HUES48 (cell line): ENCODE results near the gene PIK3R3.

Experiments
- H3K27ac ChIP-seq: one replicate; pipeline ENCODE4 v1.7.0; 2013; ENCODE audit warnings: low read depth, low read length, inconsistent platforms
- H3K27me3 ChIP-seq: 2 replicates; pipeline ENCODE4 v1.6.1; 2013; ENCODE audit warnings: mild to moderate bottlenecking, low read length; ENCODE audit not compliant: control insufficient read depth, insufficient read depth
- H3K36me3 ChIP-seq: 2 replicates; pipeline ENCODE4 v1.6.1; 2013; ENCODE audit warnings: low read length; ENCODE audit not compliant: control insufficient read depth, insufficient read depth
- H3K4me1 ChIP-seq: 2 replicates; pipeline ENCODE4 v1.6.1; 2013; ENCODE audit warnings: mild to moderate bottlenecking, low read length; ENCODE audit not compliant: control insufficient read depth, insufficient read depth
- H3K4me3 ChIP-seq: 2 replicates; pipeline ENCODE4 v1.5.1; 2013; ENCODE audit warnings: mild to moderate bottlenecking, low read depth, low read length
- H3K9ac ChIP-seq: 2 replicates; pipeline ENCODE4 v1.6.1; 2013; ENCODE audit warnings: mild to moderate bottlenecking, low read depth, low read length, moderate library complexity
- H3K9me3 ChIP-seq: 2 replicates; pipeline ENCODE4 v1.6.1; 2013; ENCODE audit warnings: low read length; ENCODE audit not compliant: control insufficient read depth, insufficient read depth

PIK3R3 gene

DNA sequence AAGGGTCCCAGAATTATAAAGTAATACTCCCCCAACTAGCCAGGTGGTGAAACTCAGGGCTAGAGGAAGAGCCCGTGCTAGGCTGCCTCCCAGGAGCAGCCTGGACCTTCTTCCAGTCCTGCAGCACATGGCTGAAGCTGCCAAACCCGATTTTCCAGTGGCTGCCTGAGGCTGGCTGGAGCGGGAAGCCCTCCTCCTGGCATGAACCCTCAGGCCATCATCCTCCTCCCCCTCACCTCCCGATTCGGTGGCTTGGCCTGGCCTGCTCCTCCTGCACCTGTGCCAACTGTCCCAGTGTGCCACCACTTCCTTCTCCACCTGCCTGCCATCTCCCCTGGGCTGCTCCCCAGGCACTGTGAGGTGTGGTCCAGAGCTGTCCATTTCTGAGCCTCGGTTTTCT, 39.4 kb upstream of the PIK3R3 start:
- no peak overlapping the region for H3K4me3 ChIP-seq
- H3K9me3 ChIP-seq: no peaks in the 10 kb centered on the region
- no peak overlapping the region for H3K9ac ChIP-seq
- H3K27ac ChIP-seq: no peak overlapping the region
- H3K36me3 ChIP-seq: no peaks in the 10 kb centered on the region
- peaks cover 6% of the 10 kb centered on the region; the same call in 1 of the 2 replicates for H3K27me3 ChIP-seq
- peaks cover 22% of the 10 kb centered on the region; the same call in 1 of the 2 replicates for H3K4me1 ChIP-seq

DNA sequence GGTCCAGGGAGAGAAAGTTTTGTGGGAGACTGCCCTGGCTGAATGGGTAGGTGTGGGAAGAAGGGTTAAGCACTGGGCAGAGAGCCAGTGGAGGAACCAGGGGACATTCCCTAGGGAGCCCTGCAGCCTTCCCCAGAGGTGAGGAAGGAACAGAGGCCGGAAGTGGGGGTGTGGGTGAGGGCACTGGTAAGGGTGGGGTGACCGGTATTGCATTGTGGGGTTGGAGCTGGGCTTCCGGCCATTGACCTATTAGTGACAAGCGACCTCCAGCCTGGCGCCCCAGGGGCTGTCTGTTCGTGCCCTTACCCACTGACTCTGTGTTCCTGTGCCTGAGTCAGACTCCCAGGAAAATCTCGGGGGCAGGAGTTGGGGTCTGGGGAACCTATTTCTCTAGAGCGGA, 38.9 kb upstream of the PIK3R3 start:
- Histone ChIP-seq H3K27me3 (peaks cover 12% of the 10 kb centered on the region), H3K4me3 (no peak overlapping the region), H3K9me3 (no peaks in the 10 kb centered on the region), H3K9ac (no peak overlapping the region), H3K36me3 (no peaks in the 10 kb centered on the region), H3K27ac (no peak overlapping the region), H3K4me1 (peaks cover 23% of the 10 kb centered on the region; the same call in 1 of the 2 replicates)

DNA sequence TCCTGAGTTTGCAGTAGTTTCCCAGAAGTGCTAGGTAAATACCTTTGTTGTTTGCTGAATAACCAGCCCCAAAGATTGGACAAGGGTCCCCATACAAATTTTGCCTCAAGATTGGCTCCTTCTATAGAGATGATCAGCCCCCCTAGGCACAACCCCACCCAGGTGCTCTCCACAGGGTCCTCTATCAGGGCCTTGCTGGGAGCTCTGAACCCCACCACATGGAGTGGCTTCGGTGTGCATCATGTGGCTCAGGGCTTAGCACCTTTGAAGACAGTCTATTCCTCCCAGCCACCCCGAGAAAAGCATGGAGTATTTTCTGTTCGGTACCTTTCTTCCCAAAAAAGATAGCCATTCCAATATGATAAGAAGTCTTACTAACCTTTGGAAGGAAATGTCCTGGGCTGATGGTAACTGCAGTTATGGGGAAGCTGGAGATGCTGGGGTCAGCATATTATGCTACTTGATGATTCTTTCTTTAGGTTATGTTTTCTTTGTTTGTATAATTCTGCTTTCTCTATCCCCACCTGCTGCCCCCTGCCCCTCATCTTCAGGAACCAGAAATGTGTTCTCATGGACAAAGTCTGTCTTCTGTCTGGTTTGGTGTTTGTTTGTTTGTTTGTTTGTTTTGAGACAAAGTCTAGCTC, 37.5 kb upstream of the PIK3R3 start:
- H3K27ac ChIP-seq: no peak overlapping the region
- H3K9me3 ChIP-seq: no peaks in the 10 kb centered on the region
- peaks cover 25% of the 10 kb centered on the region; the same call in 1 of the 2 replicates for H3K4me1 ChIP-seq

DNA sequence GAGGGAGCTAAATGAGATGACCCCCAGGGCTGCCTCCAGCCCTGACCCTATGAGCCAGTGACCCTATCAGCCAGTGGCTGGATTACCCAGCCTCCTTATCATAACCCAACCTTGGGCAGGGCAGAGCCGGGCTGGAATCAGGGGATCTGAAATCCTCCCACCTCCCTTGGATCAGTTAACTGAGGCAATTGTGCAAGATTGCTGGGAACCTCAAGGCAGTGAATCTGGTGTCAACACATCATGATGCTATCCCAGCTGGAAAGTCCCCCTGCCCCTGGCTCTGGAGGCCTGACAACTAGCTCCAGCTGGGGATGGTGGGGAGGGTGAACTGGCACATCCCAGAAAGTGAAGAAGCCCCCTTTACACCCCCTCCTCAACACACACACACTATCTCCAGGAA, 36.0 kb upstream of the PIK3R3 start:
- Histone ChIP-seq H3K27ac (no peak overlapping the region), H3K9me3 (no peaks in the 10 kb centered on the region), H3K4me1 (peaks cover 19% of the 10 kb centered on the region; the same call in 1 of the 2 replicates), H3K36me3 (no peaks in the 10 kb centered on the region), H3K4me3 (no peak overlapping the region), H3K27me3 (peaks cover 13% of the 10 kb centered on the region), H3K9ac (no peak overlapping the region)

More for the DNA sequence above, 37.5 kb upstream of the PIK3R3 start:
- H3K27me3 ChIP-seq: peaks cover 13% of the 10 kb centered on the region
- no peak overlapping the region for H3K9ac ChIP-seq
- H3K4me3 ChIP-seq: no peak overlapping the region
- H3K36me3 ChIP-seq: no peaks in the 10 kb centered on the region

DNA sequence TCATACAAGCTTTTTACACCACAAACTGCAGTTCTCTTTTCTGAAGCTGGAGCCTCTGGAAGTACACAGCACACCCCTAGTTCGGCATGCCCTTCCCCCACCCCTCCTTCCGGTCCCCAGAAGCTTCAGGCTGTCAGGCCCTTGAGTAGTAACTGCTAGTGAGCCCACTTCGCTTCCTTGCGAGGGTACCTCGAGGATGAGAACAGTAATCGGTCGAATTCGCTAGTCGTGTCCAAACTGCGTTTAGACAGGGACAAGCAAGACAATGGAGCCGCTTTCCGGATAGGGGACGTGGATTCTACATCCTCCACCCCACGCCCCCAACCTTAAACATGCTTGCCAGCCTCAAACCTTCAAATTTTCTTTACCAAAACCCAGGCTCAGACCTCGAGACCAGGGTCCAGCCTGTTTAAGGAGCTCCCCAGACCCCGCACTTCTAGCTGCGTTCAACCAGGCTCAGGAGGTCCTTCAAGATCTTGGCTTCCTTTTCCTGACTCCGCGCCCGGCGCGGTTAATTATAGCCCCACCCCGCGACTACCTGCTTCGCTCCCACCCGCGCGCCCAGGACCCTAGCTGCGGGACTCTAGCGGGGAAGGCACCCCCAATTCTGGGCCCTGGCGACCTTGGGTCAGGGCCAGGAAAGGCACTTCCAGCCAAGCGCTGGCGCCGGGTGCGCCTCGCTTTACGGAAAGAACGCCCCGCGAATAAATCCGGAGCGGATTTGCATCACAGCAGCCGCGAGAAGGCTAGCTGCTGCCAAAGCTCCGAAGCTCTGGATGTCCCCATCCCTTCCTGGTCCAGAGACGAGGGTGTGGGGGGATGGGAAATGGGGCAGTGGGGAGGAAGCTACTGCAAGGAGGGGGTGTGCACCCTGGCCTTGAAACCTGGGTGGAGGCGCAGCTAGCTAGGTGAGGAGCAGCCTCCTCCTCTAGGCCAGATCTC, 34.4 kb upstream of the PIK3R3 start:
- no peak overlapping the region for H3K9ac ChIP-seq
- no peaks in the 10 kb centered on the region for H3K36me3 ChIP-seq
- peaks cover 13% of the 10 kb centered on the region for H3K27me3 ChIP-seq
- H3K27ac ChIP-seq: no peak overlapping the region
- H3K9me3 ChIP-seq: no peaks in the 10 kb centered on the region
- peaks cover 14% of the 10 kb centered on the region; the same call in 1 of the 2 replicates for H3K4me1 ChIP-seq
- no peak overlapping the region for H3K4me3 ChIP-seq

DNA sequence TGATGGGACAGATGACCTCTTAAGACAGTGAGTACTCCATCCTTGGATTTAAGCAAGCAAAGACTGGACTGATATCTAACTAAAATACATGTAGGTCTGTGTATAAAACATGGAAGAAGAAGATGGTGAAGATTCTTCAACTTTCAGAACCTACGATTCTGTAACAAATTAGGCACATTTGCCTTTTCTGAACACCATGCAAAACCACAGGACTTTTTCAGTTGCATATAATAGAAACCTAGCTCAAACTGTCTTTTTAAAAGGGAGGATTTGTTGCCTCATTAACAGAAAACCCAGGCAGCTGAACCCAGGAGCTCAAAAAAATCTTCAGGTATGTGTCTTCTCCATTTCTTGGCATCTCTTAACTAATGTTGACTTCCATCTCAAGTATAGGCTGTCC, 27.8 kb upstream of the PIK3R3 start:
- no peak overlapping the region for H3K4me3 ChIP-seq
- no peaks in the 10 kb centered on the region for H3K36me3 ChIP-seq
- H3K27ac ChIP-seq: no peak overlapping the region
- no peaks in the 10 kb centered on the region for H3K4me1 ChIP-seq
- H3K9ac ChIP-seq: no peak overlapping the region
- H3K9me3 ChIP-seq: no peaks in the 10 kb centered on the region
- no peaks in the 10 kb centered on the region for H3K27me3 ChIP-seq

DNA sequence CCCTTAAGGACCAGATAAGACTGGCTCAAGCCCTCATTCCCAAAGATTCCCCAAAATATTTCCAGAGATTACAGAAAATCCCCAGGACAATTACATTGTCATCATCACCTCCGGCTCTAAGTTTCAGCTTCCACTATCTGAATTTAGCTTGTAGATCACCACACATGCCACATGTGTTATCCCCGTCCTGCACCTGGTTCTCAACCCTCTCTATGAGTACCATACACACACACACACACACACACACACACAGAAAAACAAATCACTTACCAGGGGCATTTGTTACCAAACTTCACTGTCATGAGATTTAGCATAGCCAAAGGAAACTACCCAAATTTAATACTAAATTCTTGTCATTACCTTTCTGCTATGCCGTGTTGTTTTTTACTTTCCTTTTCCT, 27.1 kb upstream of the PIK3R3 start:
- no peak overlapping the region for H3K27ac ChIP-seq
- H3K4me3 ChIP-seq: no peak overlapping the region
- H3K4me1 ChIP-seq: no peaks in the 10 kb centered on the region
- no peaks in the 10 kb centered on the region for H3K9me3 ChIP-seq
- no peak overlapping the region for H3K9ac ChIP-seq
- H3K27me3 ChIP-seq: no peaks in the 10 kb centered on the region
- H3K36me3 ChIP-seq: no peaks in the 10 kb centered on the region

DNA sequence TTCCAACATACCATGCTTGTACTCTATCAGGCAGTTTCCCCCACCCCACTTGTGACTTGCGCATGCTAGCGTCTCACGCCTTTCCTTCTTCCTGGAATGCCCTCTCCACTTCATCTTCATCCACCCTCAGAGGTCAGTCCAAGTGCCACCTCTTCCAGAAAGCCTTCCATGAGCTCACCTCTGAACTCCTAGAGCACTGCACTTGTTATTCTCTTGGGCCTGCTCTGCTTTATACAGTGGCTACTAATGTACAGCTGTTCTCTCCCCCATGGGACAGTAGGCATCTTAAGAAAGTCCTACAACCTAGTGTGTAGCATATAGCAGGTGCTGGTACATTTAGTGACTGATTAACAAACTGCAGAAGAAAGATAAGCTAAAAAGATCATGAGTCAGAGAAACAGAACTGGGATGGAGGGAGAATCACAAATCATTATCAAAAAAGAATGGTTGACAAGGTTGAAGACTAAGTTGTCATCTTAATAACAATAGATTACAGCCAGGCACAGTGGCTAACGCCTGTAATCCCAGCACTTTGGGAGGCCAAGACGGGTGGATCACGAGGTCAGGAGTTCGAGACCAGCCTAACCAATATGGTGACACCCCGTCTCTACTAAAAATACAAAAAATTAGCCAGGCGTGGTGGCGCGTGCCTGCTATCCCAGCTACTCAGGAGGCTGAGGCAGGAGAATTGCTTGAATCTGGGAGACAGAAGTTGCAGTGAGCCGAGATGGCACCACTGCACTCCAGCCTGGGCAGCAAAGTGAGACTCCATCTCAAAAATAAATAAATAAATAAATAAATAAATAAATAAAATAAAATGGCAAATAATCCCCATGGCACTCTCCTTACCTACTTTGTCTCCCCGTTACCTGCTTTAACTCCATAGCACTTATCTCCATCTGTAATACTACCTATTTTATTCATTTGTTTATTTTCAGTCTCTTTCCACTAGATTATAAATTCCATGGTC, 26.2 kb upstream of the PIK3R3 start:
- H3K27ac ChIP-seq: no peak overlapping the region
- H3K9ac ChIP-seq: no peak overlapping the region
- no peaks in the 10 kb centered on the region for H3K4me1 ChIP-seq

DNA sequence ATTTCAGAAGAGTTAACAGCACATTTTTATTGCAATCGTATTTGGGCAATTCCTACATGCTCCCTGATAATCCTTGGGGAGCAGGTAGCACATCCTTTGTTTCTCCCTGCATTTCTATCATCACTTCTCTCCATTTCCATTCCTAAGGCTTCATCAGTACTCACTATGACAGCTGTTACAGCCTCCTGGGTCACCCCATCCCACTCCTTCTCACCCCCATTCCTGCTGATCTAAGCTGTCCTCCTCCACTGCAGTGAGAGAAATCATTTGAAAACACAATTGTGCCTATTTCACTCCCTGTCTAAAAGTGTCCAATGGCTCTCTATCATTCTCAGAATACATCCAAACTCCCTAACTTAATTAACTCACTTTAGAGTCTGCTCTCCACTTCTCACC, 25.5 kb upstream of the PIK3R3 start:
- H3K27ac ChIP-seq: no peak overlapping the region
- H3K36me3 ChIP-seq: no peaks in the 10 kb centered on the region
- no peaks in the 10 kb centered on the region for H3K27me3 ChIP-seq
- H3K9me3 ChIP-seq: no peaks in the 10 kb centered on the region
- H3K4me3 ChIP-seq: no peak overlapping the region
- no peak overlapping the region for H3K9ac ChIP-seq
- H3K4me1 ChIP-seq: no peaks in the 10 kb centered on the region

More for the DNA sequence above, 26.2 kb upstream of the PIK3R3 start:
- H3K36me3 ChIP-seq: no peaks in the 10 kb centered on the region
- H3K9me3 ChIP-seq: no peaks in the 10 kb centered on the region
- no peaks in the 10 kb centered on the region for H3K27me3 ChIP-seq
- no peak overlapping the region for H3K4me3 ChIP-seq

DNA sequence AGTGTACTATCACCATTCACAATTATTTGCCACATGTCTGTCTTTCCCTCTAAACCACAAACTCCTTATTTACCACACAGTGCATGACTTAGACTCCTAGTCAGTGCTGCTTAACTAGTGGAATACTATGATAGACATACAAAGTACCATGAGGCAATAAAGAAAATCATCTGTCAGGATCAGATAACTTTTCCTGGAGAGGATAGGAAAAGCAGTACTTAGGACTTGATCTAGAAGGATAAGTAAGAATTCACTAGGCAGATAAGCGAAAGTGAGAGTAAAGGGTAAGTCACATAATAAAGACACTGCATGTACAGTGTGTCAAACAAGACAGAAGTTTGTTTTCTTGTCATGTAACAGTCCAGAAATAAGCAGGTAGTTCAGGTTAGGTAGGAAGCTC, 21.3 kb upstream of the PIK3R3 start:
- Histone ChIP-seq H3K36me3 (no peaks in the 10 kb centered on the region), H3K4me1 (0 out of 2 replicates have a peak, but pooled peaks cover 2% of the 10 kb centered on the region), H3K9me3 (no peaks in the 10 kb centered on the region), H3K9ac (no peak overlapping the region), H3K27me3 (no peaks in the 10 kb centered on the region), H3K27ac (no peak overlapping the region), H3K4me3 (no peak overlapping the region)
